ENCODE measurements around the gene ULBP1. TPM values are rescaled to one million over a fixed set of nuclear protein-coding genes. Genes with fewer than 3 reads are reported as not detected.
"Not testable (repeated sequence)": the region's sequence is repeated elsewhere in the genome, so short reads cannot be mapped to it uniquely, and the experiment has no call there.

The ULBP1 gene
- total and polyA plus RNA-seq, 2 experiments from 2014 or later = not detected

DNA sequence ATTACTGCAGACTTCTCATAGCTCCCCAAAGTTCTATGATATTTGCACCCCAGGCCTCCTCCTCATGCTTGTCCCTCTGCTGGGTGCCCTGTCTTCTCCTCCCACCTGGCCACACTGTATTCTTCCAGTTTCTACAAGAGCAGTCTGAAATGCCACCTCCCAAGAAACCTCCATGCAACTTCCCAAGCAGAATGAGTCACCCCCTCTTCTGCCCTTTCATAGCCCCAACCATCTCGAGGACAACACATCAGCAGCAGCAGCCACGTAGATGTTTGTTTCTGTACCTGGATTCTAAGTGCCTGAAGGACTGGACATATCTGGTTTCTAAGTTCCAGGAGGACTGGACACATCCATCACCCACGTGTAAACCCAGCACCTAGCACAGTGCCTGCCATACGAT lies 28.5 kb upstream of the ULBP1 start:
- H3K27ac ChIP-seq = no peak overlapping the region
- DNase-seq (ENCODE audit: low read depth in 1 of 2, low spot score in 1 of 2) = no peak
- no peaks in the 10 kb centered on the region for H3K4me1 ChIP-seq (ENCODE audit: low read depth)
- peaks cover 99% of the 10 kb centered on the region for H3K27me3 ChIP-seq
- no peak for TF ChIP-seq CTCF (IDR thresholded peaks at IDR 0.05; ENCODE audit: low read depth, low read length)
- H3K4me3 ChIP-seq = no peak overlapping the region
- H3K9me3 ChIP-seq (ENCODE audit: low read depth) = no peaks in the 10 kb centered on the region
- no peaks in the 10 kb centered on the region for H3K36me3 ChIP-seq

DNA sequence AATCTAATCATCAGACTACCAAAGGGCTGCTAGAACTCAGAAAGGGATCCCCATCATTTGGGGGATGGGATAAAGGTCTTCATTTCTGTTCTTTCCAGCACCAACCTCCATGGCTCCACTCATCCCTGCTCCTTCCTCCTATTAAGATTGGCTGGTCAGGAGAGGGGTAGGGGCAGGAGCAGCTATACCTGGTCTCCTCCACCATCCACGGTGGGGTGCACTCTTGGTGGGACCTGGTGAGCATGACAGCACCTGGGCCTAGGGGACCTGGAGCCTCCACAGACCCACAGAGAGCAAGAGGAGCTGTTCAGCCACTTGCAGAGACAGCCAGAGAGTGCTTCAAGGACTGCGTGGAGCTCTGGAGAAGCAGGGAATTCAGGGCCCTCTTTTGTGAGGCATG lies 28.1 kb upstream of the ULBP1 start:
- H3K4me3 ChIP-seq = no peak overlapping the region
- H3K27me3 ChIP-seq = peaks cover 99% of the 10 kb centered on the region
- H3K9me3 ChIP-seq (ENCODE audit: low read depth) = no peaks in the 10 kb centered on the region
- no peak for TF ChIP-seq CTCF (IDR thresholded peaks at IDR 0.05; ENCODE audit: low read depth, low read length)
- H3K27ac ChIP-seq = no peak overlapping the region
- H3K36me3 ChIP-seq = no peaks in the 10 kb centered on the region
- DNase-seq (ENCODE audit: low read depth in 1 of 2, low spot score in 1 of 2) = no peak
- H3K4me1 ChIP-seq (ENCODE audit: low read depth) = no peaks in the 10 kb centered on the region

DNA sequence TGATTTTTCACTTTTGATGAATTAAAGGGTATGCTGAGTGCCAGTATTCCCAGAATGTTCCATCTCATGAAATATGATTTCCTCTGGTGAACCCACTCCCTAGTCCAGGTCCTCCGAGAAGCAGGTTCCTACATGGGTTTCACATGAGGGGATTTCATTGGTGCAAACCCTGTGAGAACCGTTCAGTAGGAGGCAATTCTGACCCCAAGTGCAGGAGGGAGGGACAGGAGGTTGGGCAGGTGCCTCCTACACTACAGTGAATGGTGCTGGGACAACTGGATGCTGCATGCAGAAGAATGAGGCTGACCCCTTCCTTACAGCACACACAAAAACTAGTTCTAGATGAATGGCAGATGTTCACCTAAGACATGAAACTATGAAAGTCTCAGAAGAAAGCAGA lies 27.0 kb upstream of the ULBP1 start:
- Histone ChIP-seq H3K27me3 (peaks cover 99% of the 10 kb centered on the region), H3K36me3 (no peaks in the 10 kb centered on the region), H3K4me3 (no peak overlapping the region), H3K9me3 (ENCODE audit: low read depth) (no peaks in the 10 kb centered on the region), H3K27ac (no peak overlapping the region), H3K4me1 (ENCODE audit: low read depth) (no peaks in the 10 kb centered on the region)
- DNase-seq (ENCODE audit: low read depth in 1 of 2, low spot score in 1 of 2) = no peak
- no peak for TF ChIP-seq CTCF (IDR thresholded peaks at IDR 0.05; ENCODE audit: low read depth, low read length)

GRCh38 chr6:149938013-149938570 lies 25.7 kb upstream of the ULBP1 start:
- not testable (repeated sequence) for H3K4me3 ChIP-seq; DNase-seq (ENCODE audit: low read depth in 1 of 2, low spot score in 1 of 2); H3K27ac ChIP-seq; H3K36me3 ChIP-seq; H3K9me3 ChIP-seq (ENCODE audit: low read depth); H3K4me1 ChIP-seq (ENCODE audit: low read depth)
- H3K27me3 ChIP-seq = peaks cover 100% of the 10 kb centered on the region
- TF ChIP-seq CTCF (IDR thresholded peaks at IDR 0.05; ENCODE audit: low read depth, low read length) = peak; percentile 5

DNA sequence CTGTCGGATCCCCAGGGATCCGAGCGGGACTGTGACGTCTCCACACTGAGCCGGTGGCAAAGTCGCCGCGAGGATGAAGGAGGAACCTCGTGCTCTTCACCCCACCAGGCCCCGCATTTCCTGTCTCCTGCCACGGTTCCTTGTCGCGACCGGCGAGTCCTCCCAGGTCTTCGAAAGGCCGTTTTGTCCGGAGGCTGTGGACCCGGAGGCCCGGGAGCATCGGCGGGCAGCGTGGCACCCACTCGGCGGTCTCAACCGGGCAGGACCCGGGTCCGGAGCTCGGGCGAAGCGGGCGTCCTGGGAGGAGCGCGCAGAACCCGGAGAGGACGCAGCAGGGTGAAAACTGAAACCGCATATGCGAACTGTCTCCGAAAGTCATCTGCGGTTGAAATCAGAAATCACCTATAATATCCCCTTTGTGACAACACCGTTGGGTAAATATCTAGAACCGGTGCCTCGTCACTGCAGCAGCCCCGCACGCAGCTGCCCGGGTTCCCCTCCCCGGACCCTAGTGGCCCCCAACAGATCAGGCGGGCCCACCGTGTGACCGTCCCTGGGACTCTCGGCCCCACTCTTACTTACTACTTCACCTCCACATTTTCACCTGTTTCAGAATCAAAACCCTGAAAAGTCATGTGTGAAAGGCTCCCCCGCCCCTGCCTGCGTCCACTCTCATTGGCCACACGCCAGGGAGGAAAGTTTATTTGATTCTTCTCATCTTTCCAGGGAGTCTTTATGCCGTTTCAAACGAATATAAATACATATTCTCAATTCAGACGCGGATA lies 25.0 kb upstream of the ULBP1 start:
- Histone ChIP-seq H3K9me3 (ENCODE audit: low read depth) (no peaks in the 10 kb centered on the region), H3K27ac (no peak overlapping the region), H3K4me1 (ENCODE audit: low read depth) (no peaks in the 10 kb centered on the region), H3K27me3 (peaks cover 100% of the 10 kb centered on the region), H3K36me3 (no peaks in the 10 kb centered on the region), H3K4me3 (peak overlapping the region; percentile 9)
- no peak for DNase-seq (ENCODE audit: low read depth in 1 of 2, low spot score in 1 of 2)
- TF ChIP-seq CTCF (IDR thresholded peaks at IDR 0.05; ENCODE audit: low read depth, low read length) = no peak
